PFSK-1 (cell line): ENCODE results near the gene DNM1L.

ENCODE experiments used
- FOXP2 ChIP-seq: optimal IDR thresholded peaks from 2 replicates; pipeline ENCODE3; 2011; ENCODE audit warnings: borderline replicate concordance, control low read depth, inconsistent platforms; ENCODE audit not compliant: insufficient read depth; ENCODE audit errors: extremely low read length, extremely low read depth
- POLR2AphosphoS5 ChIP-seq: IDR thresholded peaks from 2 replicates; pipeline ENCODE4 v1.6.1; 2012; ENCODE audit warnings: low read depth, mild to moderate bottlenecking, control low read depth, low read length, moderate library complexity
- REST ChIP-seq, 2 experiments: IDR thresholded peaks; 2 replicates each; pipeline versions ENCODE4 v1.6.1 to v1.8.0; 2011 to 2012; ENCODE audit warnings: low read depth in 2 of 2, low read length in 2 of 2, control low read depth in 1 of 2, inconsistent platforms in 1 of 2, mild to moderate bottlenecking in 1 of 2, moderate library complexity in 1 of 2; ENCODE audit not compliant: insufficient read depth in 1 of 2
- SIN3A ChIP-seq: IDR thresholded peaks from 2 replicates; pipeline ENCODE4 v1.6.1; 2012; ENCODE audit warnings: mild to moderate bottlenecking, low read length, moderate library complexity, borderline replicate concordance; ENCODE audit not compliant: insufficient read depth
- TAF1 ChIP-seq: IDR thresholded peaks from 2 replicates; pipeline ENCODE4 v1.6.1; 2012; ENCODE audit warnings: low read length, control low read depth, borderline replicate concordance; ENCODE audit not compliant: insufficient read depth

Gene DNM1L

DNA sequence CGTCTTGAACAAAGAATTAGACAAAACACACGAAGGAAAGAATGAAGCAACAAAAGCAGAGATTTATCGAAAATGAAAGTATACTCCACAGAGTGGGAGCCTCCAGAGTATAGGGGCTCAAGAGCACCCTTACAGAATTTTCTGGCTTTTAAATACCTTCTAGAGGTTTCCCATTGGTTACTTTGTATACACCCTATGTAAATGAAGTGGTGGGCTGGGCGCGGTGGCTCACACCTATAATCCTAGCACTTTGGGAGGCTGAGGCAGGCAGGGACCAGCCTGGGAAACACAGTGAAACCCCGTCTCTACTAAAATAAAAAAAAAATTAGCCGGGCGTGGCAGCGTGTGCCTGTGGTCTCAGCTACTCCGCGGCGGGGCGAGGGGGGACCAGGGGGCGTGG is 13.1 kb upstream of the DNM1L start:
- no peak for TF ChIP-seq POLR2AphosphoS5
- TF ChIP-seq TAF1 = no peak
- no peak for TF ChIP-seq SIN3A
- TF ChIP-seq FOXP2 = no peak
- TF ChIP-seq REST (IDR thresholded peaks at IDR 0.05; ENCODE audit: insufficient read depth in 1 of 2, low read depth in 2 of 2, low read length in 2 of 2) = no peak

GRCh38 chr12:32669584-32669983 is 9.5 kb upstream of the DNM1L start:
- no peak for TF ChIP-seq SIN3A
- TF ChIP-seq REST (IDR thresholded peaks at IDR 0.05; ENCODE audit: insufficient read depth in 1 of 2, low read depth in 2 of 2, low read length in 2 of 2) = no peak
- TF ChIP-seq POLR2AphosphoS5 = no peak
- no peak for TF ChIP-seq TAF1
- TF ChIP-seq FOXP2 = no peak

- TF ChIP-seq SIN3A (0 out of 2 replicates have a peak, but pooled peaks have one; percentile 24), FOXP2 (no peak), POLR2AphosphoS5 (peak; percentile 68), TAF1 (no peak), REST (IDR thresholded peaks at IDR 0.05; ENCODE audit: insufficient read depth in 1 of 2, low read depth in 2 of 2, low read length in 2 of 2) (0 out of 4 replicates have a peak, but pooled peaks of 1 of the 2 experiments have one; percentile 32)
These were observed 6.9 kb upstream of the DNM1L start for GRCh38 chr12:32671930-32672780.

DNA sequence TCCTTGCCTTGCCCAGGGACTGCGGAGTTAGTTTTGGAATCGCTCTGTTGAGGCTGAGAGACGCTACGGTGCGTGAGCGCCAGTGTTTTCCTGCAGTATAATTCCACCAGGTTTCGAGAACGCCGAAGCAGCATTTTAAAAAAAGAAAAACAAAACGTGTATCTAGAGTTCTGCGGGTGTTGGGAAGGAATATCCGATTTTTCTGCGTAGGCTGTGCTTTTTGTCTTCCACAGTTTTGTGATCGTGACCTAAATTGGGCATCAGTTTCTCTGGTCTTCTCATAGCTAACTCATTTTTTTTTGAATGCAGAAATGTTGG is 778 bp downstream of the DNM1L start:
- TF ChIP-seq REST (IDR thresholded peaks at IDR 0.05; ENCODE audit: insufficient read depth in 1 of 2, low read depth in 2 of 2, low read length in 2 of 2) (no peak), POLR2AphosphoS5 (no peak), FOXP2 (no peak), SIN3A (no peak), TAF1 (no peak)
